ENCODE results near the gene RTRAF.

Gene RTRAF

DNA sequence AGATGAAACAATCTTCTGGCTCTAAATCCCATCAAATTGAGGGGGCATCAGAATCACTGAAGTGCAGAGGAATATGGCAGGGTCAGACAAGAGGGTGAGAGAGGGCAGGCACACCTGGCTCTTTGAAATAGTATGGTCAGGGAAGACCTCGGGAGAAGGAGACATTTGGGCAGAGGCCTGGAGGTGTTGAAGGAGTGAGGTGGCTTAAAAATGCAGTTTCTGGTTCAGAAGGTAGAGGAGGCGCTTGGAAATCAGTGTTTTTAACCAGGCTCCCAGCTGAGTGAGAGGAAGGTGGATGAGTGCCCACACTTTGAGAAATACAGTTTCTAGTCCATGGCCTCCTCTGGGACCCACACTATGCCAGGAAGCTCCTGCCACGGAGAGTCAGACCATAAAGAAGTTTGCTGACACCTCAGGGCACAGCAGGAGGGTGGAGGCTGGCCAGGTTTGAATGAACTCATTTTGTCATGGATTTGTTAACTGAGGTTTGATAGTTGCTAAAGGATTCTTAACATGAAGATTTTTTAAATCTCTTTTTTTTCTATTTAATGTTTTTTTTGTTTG is 59.4 kb downstream of the RTRAF start:
- FAIRE-seq: no peak
- DNase-seq (ENCODE audit: low spot score): no peak

DNA sequence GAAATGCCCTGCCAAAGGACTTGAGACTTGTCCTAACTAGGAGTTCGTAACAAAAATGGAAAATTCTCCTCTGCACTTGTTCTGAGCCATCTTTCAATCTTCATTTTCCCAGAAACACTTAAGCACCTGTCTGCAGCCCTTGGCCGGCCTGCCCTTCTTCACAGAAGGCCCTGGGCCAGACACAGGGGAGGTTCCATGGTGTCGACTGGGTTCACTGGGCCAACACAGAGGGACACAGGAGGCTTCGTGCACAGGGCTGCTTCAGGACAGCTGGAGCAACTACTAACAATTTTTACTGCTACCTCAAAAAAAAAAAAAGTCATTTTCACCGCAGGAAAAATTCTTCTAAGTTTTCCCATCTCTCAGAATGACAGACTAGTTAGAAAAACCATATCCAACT is 59.9 kb downstream of the RTRAF start:
- DNase-seq (ENCODE audit: low spot score): no peak
- FAIRE-seq: no peak

DNA sequence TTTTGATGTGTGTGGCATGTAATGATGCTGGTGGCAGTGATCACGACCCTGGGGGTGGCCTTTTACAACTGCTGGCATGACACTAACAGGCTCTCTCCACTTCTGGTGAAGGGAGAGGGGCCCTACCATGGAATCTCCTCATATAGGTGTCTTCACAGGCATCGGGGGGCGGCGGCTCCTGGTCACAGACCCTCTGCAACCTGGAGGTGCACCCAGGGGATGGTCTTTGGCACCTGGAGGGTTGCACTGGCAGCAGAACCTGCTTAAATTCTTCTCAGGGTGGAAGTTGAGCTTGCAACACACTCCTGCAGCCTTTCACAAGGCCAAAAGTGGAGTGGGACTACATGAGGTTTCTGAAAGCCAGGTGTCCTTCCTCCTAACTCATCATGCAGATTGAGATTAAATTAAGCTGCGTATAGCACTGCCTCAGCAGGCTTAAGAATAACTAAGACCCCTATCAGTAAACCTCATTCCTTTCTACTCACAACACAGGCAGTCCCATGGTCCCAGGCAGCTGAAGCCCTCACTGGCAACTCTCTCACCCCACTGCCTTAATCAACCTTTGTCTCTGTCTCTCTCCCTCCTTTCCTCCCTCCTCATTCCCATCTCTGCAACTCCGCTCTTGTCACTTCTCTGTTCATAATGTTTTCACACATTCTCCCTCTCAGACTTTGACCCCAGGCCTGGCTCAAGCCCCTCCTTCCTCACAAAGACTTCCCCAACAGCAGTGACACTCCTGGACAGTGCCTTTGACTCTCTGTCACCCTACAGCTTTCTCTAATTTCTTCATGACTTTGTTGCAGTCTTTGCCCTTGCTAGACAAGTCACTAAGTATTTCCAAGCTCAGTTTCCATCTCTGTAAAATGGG is 60.6 kb downstream of the RTRAF start:
- peak; percentile 74 for FAIRE-seq
- no peak for DNase-seq (ENCODE audit: low spot score)

DNA sequence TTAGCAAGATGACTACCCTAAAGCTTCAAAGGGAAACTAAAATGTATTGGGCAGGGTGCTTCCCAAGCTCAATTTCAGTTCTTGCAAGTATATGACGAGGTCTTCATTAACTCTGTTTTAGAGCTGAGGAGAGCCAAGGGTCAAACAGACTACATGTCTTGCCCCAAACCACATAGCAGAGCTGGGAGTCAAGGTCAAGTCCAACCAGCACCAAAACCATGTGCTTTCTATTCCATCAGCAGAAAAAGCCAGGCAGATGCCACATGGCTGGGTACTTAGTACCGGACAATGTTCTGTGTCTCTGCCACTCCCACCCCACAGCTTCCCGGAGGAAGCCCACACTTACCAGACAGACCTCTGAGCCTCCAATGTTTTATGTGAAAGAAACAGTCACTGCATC is 61.9 kb downstream of the RTRAF start:
- FAIRE-seq (no peak), DNase-seq (ENCODE audit: low spot score) (no peak)

DNA sequence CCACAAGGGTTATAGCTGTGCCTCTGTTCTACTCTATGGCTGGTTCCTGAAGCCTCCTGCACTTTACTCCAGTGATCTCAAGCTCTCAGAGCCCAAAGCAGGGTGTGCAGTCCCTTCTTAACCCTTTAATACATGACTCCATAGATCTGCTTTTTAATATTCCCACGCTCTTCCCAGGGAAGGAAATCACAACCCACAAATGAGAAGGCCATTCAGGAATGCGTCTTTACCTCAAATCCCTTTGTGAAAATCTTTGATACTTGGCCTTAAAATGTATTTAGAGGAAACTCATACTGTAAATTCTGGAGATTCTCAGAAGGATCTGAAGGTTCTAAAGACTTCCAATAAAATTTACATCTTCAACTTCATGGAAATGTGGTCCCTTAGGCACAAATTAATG is 62.5 kb downstream of the RTRAF start:
- DNase-seq (ENCODE audit: low spot score): no peak
- no peak for FAIRE-seq

DNA sequence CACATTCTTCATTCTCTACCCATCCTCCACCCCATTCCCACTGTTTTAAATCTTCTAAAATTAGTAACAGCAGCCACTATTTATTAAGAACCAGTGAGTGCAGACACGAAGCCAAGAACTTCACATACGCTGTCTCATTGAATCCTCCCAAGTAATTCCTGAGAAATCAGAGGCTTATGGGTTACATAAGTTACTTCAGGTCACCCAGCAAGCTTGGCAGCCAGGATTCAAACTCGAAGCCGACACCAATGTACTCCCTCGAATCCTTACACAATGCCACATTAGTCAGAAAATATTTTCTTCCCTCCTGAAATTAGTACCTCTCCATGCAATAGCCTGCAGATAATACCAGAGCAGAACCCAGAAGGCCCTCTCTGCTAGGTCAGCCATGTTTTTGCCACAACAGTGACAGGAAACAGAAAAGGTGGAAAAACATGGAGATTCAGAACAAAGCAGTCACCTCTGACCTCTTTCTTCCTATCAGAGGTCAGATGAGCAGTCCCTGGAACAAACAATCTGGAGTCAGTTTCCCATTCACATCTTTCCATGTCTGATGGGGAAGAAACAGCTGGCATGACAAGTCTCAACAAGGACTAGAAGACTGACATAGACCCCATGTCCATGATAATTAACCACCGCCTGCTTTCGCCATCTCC is 63.1 kb downstream of the RTRAF start:
- FAIRE-seq (no peak), DNase-seq (ENCODE audit: low spot score) (no peak)

DNA sequence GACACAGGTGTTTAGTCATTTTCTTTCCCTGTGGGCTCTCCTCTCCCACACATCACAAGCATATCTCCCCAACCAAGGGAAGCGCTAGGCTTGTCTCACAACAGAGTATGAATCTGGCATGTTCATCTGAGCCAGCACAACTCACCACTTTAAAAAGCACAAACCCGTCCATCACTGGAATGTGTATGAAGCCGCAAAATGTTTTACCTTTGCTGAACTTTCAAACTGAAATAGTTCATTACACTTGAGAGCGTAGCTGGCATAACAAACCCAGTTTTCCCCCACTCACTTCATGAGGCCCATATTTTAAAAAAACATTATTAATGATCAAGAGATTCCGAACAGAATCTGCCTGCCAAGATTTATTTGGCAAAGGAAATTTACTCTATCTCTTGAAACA is 63.7 kb downstream of the RTRAF start:
- FAIRE-seq: no peak
- DNase-seq (ENCODE audit: low spot score): no peak

DNA sequence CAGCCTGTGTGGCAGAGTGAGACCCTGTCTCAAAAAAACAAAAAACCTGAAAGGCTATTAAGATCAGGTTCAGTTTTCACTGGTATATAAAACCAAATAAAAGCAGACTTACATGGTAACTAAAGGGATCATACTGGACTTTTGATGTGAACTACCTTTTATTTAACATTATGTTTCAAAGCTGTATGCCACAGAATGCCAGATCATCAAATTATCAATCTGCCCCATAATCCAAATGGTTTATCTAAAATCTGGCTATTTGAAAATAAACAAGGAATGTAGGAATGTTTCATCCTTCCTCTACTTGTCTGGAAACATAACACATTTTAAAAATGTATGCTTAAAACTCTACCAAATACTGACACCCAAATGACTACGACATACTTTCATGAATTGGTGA is 65.3 kb downstream of the RTRAF start:
- FAIRE-seq (no peak), DNase-seq (ENCODE audit: low spot score) (no peak)

DNA sequence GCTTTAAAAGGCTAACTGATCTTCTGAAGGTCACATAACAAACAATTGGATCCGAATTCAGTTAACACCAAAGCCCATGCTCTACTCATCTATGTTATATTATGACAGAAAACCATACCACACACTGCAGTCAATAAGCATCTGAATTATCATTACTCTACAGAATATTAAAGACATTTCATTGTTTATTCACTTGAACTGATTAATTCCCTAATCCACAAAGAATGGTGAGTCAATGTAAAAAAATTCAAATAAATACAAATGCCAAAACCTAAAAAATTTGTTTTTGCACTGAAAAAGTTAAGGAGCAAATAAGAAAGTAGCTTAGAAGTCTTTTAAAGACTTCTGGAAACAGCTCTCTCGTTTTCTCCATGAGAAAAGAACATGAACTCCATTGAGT is 65.8 kb downstream of the RTRAF start:
- FAIRE-seq: no peak
- no peak for DNase-seq (ENCODE audit: low spot score)

DNA sequence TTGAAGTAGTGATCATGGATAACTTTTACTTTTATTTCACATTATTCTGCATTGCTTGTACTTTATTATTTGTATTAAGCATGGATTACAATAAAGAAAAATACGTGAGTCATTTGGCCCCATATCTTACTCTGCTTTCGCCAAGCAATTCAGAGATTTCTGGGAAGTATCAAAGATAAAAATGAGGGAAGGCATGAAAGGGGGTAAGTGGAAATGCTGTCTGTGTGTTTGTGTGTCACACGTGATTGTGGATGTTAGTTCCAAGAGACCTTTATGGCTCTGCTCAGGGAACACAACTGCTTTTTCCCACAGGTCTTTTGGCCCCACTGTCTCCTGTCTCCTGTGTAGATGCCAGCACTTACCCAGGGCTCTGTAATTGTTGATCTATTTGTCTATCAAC is 69.0 kb downstream of the RTRAF start:
- no peak for FAIRE-seq
- no peak for DNase-seq (ENCODE audit: low spot score)

DNA sequence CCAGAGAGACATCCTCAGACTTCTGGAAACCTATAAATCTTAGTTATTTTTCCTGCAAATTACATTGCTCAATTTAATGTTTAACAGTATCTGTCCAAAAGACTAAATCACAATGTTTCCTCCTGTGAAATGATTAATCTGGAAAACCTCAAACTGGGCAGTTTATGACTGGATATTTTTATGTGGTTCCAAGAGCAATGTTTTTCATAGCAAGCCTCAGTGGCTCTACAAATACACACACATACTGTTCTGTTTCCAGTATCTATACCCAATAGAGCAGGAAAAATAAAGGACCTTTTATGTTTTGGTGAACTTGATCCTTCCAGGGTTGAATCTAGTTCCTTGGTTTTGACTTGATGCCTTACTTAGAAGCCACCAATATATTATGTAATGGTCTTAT is 70.3 kb downstream of the RTRAF start:
- no peak for FAIRE-seq

DNA sequence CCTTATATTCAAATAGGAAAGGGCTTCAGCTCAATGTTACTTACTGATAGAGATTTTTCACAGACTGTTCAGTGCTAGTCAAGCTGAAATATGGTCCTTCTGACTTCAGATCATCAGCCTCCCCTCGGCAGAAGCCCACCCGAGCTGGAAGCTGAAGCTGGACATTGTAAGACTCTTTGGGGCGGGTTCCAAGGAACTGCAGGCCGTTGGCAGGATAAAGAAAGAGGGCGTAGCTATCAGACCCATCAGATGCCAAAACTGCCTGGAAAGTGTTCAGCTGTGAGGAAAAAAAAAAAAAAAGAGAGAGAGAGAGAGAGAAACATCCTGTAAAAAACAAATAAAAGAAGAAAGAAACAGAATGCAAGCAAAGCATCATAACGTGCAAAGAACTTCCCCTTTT is 70.7 kb downstream of the RTRAF start:
- DNase-seq (ENCODE audit: low spot score) (no peak), FAIRE-seq (no peak)

More for the DNA sequence above, 70.3 kb downstream of the RTRAF start:
- DNase-seq (ENCODE audit: low spot score): no peak

Measured in urothelium cell line (cell line).